ENCODE measurements around the gene FAM222A.
"Not testable (repeated sequence)": the region's sequence is repeated elsewhere in the genome, so short reads cannot be mapped to it uniquely, and the experiment has no call there.

Gene FAM222A

DNA sequence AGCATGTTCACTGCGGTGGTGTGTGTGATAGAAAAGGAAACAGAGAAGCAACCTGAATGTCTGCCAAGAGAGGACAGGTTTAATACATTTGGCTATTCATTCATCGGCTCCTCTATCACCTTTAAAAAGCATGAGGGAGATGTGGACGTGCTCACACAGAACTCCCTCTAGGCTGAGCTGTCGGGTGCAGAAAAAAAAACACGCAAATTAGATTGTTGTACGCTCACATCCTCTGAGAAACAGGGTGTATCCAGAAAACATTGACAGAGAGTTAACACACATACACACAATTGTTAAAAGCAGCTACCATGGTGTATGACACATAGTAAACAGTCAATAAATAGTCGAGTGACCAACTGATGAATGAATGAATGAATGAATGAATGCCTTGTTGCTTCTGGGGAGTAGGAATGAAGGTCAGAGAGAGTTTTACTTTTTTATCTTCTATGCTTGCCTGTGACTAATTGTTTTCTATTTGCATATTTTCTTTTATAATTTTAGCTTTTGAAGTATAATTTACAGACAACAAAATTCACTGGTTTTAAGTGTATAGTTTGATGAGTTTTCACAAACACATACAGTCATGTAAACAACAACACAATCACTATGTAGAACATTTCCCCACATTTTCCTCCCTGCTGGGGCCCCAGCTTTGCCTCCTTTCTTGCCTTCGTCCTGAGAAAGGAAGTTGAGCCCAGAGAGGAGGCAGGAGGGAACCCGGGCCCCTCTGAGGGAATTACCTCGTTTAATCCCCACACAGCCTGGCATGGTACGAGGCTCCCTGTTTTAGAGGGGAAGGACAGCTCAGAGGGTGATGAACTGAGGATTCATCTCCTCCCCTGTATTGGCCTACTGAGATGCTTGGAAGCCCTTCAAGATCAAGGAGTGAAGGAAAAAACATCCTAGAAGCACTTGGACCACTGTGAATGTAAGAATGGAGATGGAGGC, 19.7 kb upstream of the FAM222A start:
- TF ChIP-seq, protein P1, sequence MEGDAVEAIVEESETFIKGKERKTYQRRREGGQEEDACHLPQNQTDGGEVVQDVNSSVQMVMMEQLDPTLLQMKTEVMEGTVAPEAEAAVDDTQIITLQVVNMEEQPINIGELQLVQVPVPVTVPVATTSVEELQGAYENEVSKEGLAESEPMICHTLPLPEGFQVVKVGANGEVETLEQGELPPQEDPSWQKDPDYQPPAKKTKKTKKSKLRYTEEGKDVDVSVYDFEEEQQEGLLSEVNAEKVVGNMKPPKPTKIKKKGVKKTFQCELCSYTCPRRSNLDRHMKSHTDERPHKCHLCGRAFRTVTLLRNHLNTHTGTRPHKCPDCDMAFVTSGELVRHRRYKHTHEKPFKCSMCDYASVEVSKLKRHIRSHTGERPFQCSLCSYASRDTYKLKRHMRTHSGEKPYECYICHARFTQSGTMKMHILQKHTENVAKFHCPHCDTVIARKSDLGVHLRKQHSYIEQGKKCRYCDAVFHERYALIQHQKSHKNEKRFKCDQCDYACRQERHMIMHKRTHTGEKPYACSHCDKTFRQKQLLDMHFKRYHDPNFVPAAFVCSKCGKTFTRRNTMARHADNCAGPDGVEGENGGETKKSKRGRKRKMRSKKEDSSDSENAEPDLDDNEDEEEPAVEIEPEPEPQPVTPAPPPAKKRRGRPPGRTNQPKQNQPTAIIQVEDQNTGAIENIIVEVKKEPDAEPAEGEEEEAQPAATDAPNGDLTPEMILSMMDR (IDR thresholded peaks at IDR 0.05; ENCODE audit: insufficient read depth, missing control alignments): no peak
- no peak for DNase-seq (ENCODE audit: insufficient read length, low spot score)
- no peak for FAIRE-seq

- FAIRE-seq: not testable (repeated sequence)
These were observed 19.0 kb upstream of the FAM222A start for GRCh38 chr12:109694629-109695028.

GRCh38 chr12:109695416-109695815, 18.2 kb upstream of the FAM222A start:
- no peak for FAIRE-seq
- DNase-seq (ENCODE audit: insufficient read length, low spot score): no peak
- TF ChIP-seq, protein P1 (IDR thresholded peaks at IDR 0.05; ENCODE audit: insufficient read depth, missing control alignments): no peak

More at GRCh38 chr12:109694629-109695028, 19.0 kb upstream of the FAM222A start:
- not testable (repeated sequence) for DNase-seq (ENCODE audit: insufficient read length, low spot score)

DNA sequence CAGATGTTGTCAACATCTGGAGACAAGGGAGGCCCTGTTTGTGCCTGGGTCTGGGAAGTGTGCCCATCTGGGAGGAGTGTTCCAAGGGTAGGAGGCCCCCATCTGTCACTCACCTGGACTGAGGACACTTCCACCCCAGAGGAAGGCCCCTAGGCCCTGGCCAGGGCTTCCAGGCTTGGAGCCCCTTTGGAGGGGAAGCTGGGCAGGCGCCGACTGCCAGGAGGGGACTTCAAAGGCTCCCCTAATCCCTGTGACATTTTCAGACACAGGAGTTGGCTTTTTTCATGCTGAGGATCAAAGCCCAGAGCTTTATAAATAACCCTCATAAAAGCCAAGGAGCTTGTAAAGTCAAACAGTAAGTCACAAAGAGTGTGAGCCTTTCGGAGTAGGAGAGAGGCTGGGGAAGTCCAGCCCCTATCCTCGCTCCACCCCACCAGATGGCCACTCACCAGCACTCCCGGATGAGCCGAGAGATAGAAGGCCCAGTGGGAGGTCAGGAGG, 17.6 kb upstream of the FAM222A start:
- TF ChIP-seq, protein P1 (IDR thresholded peaks at IDR 0.05; ENCODE audit: insufficient read depth, missing control alignments): no peak
- FAIRE-seq (no peak), DNase-seq (ENCODE audit: insufficient read length, low spot score) (no peak)

GRCh38 chr12:109696485-109697269, 16.9 kb upstream of the FAM222A start:
- TF ChIP-seq, protein P1 (IDR thresholded peaks at IDR 0.05; ENCODE audit: insufficient read depth, missing control alignments): no peak
- no peak for DNase-seq (ENCODE audit: insufficient read length, low spot score)
- no peak for FAIRE-seq

GRCh38 chr12:109697270-109697553, 16.4 kb upstream of the FAM222A start:
- TF ChIP-seq, protein P1 (IDR thresholded peaks at IDR 0.05; ENCODE audit: insufficient read depth, missing control alignments): no peak
- FAIRE-seq: no peak
- DNase-seq (ENCODE audit: insufficient read length, low spot score): no peak

DNA sequence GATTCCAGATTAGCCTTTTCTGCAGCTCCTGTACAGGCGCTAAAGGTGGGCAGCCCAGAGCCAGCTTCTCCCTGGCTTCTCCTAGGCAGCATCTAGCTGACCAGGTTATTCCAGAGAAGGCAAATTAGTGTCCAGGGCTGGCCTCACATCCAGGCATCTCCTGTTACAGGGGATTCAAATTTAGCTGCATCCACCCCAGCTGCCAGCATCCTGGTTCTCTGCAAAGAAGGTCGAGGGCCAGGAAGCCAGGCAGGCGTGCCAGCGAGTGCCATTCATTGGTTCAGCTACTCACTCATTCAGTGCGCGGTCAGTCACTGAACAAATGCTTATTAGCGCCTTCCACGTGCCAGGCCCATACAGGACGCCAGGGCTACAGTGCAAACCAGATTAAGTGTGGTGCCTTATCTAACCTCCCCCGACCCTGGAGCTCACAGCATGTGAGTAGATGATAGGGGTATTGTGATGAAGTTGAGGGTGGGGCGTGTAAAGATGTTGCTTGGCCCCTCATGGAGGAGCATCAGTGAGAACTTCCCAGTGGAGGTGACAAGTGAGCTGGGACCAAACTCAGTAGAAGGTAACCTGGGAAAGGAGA, 15.7 kb upstream of the FAM222A start:
- TF ChIP-seq, protein P1 (IDR thresholded peaks at IDR 0.05; ENCODE audit: insufficient read depth, missing control alignments): no peak
- FAIRE-seq (no peak), DNase-seq (ENCODE audit: insufficient read length, low spot score) (no peak)
